Measurements from ENCODE around the gene PDLIM4. TPM values are rescaled to one million over a fixed set of nuclear protein-coding genes. Genes with fewer than 3 reads are reported as not detected.

PDLIM4 gene
- total and polyA plus RNA-seq, 2 experiments from 2014 or later, result 25.2 to 31.8 TPM

- TF ChIP-seq, protein P1, sequence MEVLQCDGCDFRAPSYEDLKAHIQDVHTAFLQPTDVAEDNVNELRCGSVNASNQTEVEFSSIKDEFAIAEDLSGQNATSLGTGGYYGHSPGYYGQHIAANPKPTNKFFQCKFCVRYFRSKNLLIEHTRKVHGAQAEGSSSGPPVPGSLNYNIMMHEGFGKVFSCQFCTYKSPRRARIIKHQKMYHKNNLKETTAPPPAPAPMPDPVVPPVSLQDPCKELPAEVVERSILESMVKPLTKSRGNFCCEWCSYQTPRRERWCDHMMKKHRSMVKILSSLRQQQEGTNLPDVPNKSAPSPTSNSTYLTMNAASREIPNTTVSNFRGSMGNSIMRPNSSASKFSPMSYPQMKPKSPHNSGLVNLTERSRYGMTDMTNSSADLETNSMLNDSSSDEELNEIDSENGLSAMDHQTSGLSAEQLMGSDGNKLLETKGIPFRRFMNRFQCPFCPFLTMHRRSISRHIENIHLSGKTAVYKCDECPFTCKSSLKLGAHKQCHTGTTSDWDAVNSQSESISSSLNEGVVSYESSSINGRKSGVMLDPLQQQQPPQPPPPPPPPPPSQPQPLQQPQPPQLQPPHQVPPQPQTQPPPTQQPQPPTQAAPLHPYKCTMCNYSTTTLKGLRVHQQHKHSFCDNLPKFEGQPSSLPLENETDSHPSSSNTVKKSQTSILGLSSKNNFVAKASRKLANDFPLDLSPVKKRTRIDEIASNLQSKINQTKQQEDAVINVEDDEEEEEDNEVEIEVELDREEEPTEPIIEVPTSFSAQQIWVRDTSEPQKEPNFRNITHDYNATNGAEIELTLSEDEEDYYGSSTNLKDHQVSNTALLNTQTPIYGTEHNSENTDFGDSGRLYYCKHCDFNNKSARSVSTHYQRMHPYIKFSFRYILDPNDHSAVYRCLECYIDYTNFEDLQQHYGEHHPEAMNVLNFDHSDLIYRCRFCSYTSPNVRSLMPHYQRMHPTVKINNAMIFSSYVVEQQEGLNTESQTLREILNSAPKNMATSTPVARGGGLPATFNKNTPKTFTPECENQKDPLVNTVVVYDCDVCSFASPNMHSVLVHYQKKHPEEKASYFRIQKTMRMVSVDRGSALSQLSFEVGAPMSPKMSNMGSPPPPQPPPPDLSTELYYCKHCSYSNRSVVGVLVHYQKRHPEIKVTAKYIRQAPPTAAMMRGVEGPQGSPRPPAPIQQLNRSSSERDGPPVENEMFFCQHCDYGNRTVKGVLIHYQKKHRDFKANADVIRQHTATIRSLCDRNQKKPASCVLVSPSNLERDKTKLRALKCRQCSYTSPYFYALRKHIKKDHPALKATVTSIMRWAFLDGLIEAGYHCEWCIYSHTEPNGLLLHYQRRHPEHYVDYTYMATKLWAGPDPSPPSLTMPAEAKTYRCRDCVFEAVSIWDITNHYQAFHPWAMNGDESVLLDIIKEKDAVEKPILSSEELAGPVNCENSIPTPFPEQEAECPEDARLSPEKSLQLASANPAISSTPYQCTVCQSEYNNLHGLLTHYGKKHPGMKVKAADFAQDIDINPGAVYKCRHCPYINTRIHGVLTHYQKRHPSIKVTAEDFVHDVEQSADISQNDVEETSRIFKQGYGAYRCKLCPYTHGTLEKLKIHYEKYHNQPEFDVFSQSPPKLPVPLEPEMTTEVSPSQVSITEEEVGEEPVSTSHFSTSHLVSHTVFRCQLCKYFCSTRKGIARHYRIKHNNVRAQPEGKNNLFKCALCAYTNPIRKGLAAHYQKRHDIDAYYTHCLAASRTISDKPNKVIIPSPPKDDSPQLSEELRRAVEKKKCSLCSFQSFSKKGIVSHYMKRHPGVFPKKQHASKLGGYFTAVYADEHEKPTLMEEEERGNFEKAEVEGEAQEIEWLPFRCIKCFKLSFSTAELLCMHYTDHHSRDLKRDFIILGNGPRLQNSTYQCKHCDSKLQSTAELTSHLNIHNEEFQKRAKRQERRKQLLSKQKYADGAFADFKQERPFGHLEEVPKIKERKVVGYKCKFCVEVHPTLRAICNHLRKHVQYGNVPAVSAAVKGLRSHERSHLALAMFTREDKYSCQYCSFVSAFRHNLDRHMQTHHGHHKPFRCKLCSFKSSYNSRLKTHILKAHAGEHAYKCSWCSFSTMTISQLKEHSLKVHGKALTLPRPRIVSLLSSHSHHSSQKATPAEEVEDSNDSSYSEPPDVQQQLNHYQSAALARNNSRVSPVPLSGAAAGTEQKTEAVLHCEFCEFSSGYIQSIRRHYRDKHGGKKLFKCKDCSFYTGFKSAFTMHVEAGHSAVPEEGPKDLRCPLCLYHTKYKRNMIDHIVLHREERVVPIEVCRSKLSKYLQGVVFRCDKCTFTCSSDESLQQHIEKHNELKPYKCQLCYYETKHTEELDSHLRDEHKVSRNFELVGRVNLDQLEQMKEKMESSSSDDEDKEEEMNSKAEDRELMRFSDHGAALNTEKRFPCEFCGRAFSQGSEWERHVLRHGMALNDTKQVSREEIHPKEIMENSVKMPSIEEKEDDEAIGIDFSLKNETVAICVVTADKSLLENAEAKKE (CRISPR knock-in tag; IDR thresholded peaks at IDR 0.05), result no peak
- TF ChIP-seq EZH2 (IDR thresholded peaks at IDR 0.05; ENCODE audit: low read depth, unreplicated experiment) (no peak), STAT1 (IDR thresholded peaks at IDR 0.05; ENCODE audit: unreplicated experiment) (no peak), CREB1 (CRISPR knock-in tag; IDR thresholded peaks at IDR 0.05; ENCODE audit: low read depth) (no peak), REST (IDR thresholded peaks at IDR 0.05; ENCODE audit: unreplicated experiment) (no peak), EZH2phosphoT487 (IDR thresholded peaks at IDR 0.05; ENCODE audit: unreplicated experiment) (no peak), NANOG (IDR thresholded peaks at IDR 0.05; ENCODE audit: borderline replicate concordance) (no peak), ZNF114 (CRISPR knock-in tag; IDR thresholded peaks at IDR 0.05) (no peak)
Observed at GRCh38 chr5:132267166-132267739, 9.8 kb downstream of the PDLIM4 start (continued).

Data from GM23338 (cell line).